Stromal cell of bone marrow (primary cell): ENCODE data around the gene WDR5B.
"Not testable (repeated sequence)": the region's sequence is repeated elsewhere in the genome, so short reads cannot be mapped to it uniquely, and the experiment has no call there.

Source experiments
- DNase-seq: peaks from one replicate; pipeline ENCODE4 v3.0.0-alpha.2; 2012; ENCODE audit warnings: low read depth

Gene WDR5B

GRCh38 chr3:122415762-122416654 lies at the start of gene WDR5B:
Gene WDR5B, minus strand, starts transcription at chr3:122416062. Its CDS starts 534 bp downstream, at chr3:122415528.
- peak; percentile 96 for DNase-seq

DNA sequence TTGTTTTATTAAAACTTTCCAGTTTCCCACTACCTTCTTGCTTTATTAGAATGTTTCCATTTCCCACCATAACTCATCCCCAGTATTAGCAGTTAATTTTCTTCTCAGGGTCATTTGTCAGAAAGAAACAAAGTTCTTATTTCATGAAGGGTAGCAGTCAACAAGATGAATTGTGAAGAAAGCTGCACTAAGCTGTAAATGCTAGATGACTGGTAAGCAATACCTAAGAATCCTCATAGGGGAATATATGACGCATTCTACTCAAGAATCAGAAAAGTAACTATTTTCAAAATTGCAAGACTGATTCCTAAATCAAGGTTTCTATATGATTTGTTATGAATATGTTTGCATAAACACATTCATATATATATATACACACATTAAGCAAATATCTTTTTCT lies 48.8 kb upstream of the WDR5B start:
- no peak for DNase-seq

DNA sequence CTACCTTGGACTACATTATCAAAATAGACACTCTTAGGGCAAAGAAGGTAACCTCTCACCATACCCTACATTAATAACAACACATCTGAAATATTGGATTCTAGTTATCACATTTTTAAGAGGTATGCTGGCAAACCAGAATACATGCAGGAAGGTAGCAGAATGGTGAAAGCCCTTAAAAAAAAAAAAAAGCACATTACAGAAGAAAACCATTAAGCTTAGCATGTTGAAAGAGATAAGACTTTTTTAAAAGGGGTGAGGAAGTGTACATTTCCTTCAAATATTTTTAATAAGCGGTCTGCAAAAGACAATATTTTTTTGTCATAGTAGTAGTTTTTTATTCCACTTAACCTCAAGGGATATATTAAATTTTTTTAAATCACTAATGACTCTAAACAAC lies 46.5 kb upstream of the WDR5B start:
- DNase-seq = no peak

DNA sequence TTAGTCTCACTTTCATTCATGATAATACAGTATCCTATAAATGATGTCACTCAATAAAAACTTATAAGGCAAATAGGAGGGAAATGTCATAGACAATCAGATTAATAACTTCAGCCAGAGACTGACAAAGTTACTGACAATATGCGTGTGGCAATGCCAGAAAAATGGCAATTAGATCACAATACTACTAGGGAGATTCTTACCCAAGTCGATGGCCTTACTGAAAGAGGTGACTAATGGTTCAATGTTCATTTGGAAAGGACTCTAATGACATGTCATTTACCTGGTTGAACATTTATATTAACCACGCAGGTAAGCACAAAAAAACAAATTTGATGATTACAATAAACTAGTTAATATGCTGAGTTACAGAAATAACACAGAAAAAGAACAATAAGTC lies 45.9 kb upstream of the WDR5B start:
- DNase-seq = no peak

- peak; percentile 45 for DNase-seq
Observed at GRCh38 chr3:122458992-122459391, 43.1 kb upstream of the WDR5B start.

GRCh38 chr3:122457706-122458105 lies 41.8 kb upstream of the WDR5B start:
- no peak for DNase-seq

DNA sequence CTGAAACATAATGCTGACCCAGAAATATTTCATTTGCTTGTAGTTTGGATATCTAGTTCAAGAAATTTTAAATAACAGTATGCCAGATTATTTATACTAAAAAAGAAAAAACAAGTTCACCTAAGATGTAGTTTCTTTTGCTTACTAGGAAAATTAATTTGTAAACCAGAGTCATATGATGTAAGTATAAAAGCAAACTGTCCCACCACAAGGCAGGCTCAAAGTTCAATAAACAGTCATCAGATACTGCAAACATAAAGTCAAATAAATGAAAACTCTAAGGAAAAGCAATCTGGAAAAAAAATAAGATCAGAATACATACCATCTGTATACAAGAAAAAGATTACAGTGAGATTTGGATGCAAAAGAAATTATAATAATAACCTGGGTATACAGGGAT lies 40.2 kb upstream of the WDR5B start:
- no peak for DNase-seq

DNA sequence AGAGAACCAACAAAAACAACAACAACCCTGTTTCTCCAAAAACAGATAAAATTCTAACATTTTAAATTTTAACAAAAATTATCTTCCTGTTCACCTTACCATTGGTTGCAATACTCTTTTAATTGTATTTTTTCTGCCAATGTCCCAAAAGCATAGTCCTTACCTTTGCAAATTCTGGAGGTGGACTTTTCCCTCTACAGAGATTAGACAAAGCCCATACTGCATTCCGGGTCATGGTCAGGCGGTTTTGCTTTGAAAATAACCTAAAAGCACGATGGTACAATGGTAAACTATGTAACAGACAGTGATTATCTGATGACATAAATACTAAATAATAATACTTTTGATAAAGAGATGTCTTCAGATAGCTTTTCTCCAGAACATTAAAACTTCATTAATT lies 35.5 kb upstream of the WDR5B start:
- no peak for DNase-seq

GRCh38 chr3:122448218-122448617 lies 32.4 kb upstream of the WDR5B start:
- not testable (repeated sequence) for DNase-seq

GRCh38 chr3:122444491-122444887 lies 28.6 kb upstream of the WDR5B start:
- not testable (repeated sequence) for DNase-seq

- DNase-seq = not testable (repeated sequence)
Observed at GRCh38 chr3:122443762-122444490, 28.1 kb upstream of the WDR5B start.

DNA sequence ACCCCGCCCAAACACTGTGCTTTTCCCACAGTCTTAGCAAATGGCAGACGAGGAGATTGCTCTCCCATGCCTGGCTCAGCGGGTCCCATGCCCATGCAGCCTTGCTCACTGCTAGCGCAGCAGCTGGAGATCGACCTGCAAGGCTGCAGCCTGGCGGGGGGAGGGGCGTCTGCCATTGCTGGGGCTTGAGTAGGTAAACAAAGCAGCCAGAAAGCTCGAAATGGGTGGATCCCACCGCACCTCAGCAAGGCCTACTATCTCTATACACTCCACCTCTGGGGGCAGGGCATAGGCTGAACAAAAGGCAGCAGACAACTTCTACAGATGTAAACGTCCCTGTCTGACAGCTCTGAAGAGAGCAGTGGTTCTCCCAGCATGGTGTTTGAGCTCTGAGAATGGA lies 27.2 kb upstream of the WDR5B start:
- DNase-seq = no peak

GRCh38 chr3:122435950-122436349 lies 20.1 kb upstream of the WDR5B start:
- no peak for DNase-seq

DNA sequence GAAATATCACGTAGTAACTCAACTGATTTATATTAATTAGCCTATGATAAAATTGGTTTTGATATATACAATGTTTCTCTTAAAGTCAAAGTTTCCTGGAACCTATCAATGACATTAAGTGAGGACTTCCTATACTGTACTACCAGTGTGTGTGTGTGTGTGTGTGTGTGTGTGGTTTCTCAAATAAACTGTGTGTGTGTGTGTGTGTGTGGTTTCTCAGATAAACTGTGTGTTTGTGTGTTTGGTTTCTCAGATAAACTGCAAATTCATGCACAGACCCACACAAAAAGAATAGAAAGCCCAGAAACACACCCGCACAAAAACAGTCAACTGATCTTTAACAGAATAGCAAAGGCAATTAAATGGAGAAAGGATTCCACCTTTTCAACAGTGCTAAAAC lies 14.5 kb upstream of the WDR5B start:
- no peak for DNase-seq

DNA sequence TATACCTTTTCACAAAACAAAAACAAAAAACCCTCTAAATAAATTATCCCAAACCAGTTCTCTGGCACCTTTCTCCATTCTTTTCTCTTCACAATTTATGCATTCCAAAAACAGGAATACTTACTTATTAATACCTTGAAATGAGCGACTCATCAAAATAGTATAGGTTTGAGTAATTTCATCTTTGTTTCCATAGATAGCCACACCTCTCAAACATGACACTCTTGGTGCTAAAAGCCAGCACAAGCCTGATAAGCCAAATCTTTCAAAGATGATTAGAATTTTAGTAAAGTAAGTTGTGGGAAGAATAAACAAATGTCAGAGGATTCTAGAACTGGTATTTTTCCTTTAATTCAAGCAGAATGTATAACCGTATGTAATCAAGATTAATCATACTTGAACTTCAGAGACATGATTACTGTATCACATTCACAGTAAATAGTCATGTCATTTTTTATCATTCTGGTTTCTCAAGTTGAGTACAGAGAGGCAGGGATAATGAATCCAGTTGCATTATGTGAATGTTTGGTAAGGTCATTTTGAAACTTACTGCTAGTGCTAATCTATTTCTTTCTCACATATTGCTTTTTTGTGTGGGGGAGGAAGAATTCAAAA lies 12.1 kb upstream of the WDR5B start:
- no peak for DNase-seq

- no peak for DNase-seq
Observed at GRCh38 chr3:122421836-122422235, 6.0 kb upstream of the WDR5B start.

DNA sequence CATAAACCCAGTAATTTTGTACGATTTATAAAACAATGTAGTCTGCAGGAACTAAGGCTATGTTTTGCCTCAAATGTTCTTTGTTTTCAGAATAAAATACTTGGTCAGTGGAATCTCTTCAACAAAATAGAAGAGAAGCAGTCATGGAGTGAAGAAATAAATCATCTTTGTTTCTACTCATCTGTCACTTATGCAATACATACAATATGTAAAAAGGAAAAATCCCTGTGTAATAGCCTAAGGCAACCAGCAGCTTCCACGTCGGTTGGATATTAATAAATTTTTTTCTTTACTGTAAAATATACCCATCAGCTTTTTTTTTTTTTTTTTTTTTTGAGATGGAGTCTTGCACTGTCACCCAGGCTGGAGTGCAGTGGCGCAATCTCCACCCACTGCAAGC lies 5.2 kb upstream of the WDR5B start:
- no peak for DNase-seq

- no peak for DNase-seq
Observed at GRCh38 chr3:122416966-122417365, 1.1 kb upstream of the WDR5B start.

GRCh38 chr3:122415104-122415744 lies 638 bp downstream of the WDR5B start:
- DNase-seq = peak; percentile 28

GRCh38 chr3:122414391-122414790 lies 1.5 kb downstream of the WDR5B start:
- DNase-seq = no peak

DNA sequence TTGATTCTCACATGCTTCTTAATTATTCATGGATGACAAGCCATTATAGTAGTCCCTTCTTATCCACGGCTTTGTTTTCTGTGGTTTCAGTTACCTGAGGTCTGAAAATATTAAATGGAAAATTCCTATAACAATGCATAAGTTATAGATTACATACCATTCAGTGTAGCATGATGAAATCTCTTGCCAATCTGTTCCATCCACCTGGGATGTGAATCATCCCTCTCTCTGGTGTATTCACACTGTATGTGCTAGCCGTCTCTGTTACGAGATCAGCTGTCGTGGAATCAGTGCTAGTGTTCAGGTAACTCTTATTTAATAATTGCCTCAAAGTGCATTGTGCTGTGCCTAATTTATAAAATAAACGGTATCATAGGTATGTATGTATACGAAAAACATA lies 5.2 kb downstream of the WDR5B start:
- no peak for DNase-seq

DNA sequence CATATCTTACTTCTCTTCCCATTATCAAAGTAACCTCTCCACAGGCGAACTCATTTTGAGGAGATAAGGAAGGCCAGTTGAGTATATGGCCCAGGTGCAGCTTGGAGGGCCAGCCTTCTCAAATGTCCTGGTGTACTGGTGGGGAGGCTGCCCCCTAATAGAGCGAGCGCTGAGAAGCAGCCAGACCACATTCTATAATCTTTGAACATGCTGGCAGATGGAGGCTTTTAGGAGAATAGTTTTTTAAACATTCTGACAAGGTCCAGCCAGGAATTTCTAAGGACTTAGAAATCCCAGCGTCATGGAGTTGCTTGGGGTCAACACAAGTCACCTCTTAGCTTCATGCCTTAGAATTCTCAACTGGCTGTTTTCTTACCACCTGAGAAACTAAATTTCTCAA lies 5.8 kb downstream of the WDR5B start:
- no peak for DNase-seq
